ENCODE measurements around the gene SETD1B. TPM values are rescaled to one million over a fixed set of nuclear protein-coding genes. Genes with fewer than 3 reads are reported as not detected.

The SETD1B gene
- total and polyA plus RNA-seq, 2 donors (not counting 1 experiment from before 2014, with no cell fraction given) = 7.9 to 61.4 TPM

- no peak overlapping the region for H3K27ac Mint-ChIP-seq
- DNase-seq (no peak), ATAC-seq (ENCODE audit: low read depth) (no peak)
- Histone ChIP-seq H3K4me3 (ENCODE audit: control extremely low read depth in 1 of 5, extremely low read depth in 1 of 5, insufficient read depth in 1 of 5, low read depth in 2 of 5, low read length in 4 of 5) (no peak overlapping the region), H3K9ac (ENCODE audit: low read length) (no peak overlapping the region), H3K79me2 (ENCODE audit: control insufficient read depth, insufficient read depth, low read length) (peaks cover 28% of the 10 kb centered on the region), H4K20me1 (ENCODE audit: control insufficient read depth, insufficient read depth, low read length, poor library complexity, severe bottlenecking) (peaks cover 43% of the 10 kb centered on the region), H3K9me3 (ENCODE audit: control extremely low read depth in 1 of 3, control insufficient read depth in 2 of 3, insufficient read depth in 1 of 3, low read length in 2 of 3) (no peaks in the 10 kb centered on the region), H2AFZ (ENCODE audit: insufficient read depth, low read depth, low read length, poor library complexity, severe bottlenecking) (no peak overlapping the region), H3K36me3 (replicated peaks in 1 of 2; ENCODE audit: control extremely low read depth in 1 of 2, control insufficient read depth in 1 of 2, extremely low read depth in 1 of 2, insufficient read depth in 2 of 2, low read length in 1 of 2) (peaks cover 0 to 64% of the 10 kb centered on the region in 2 experiments), H3K27ac (ENCODE audit: low read length in 2 of 2) (no peak overlapping the region), H3K27me3 (replicated peaks in 1 of 4; ENCODE audit: control extremely low read depth in 1 of 4, control insufficient read depth in 3 of 4, insufficient read depth in 4 of 4, low read length in 3 of 4) (no peaks in the 10 kb centered on the region), H3K4me1 (ENCODE audit: control insufficient read depth in 2 of 2, insufficient read depth in 2 of 2, low read length in 2 of 2) (no peaks in the 10 kb centered on the region), H3K4me2 (replicated peaks; ENCODE audit: low read depth, low read length, poor library complexity, severe bottlenecking) (no peak overlapping the region)
- 96% methylated on average over 9 of the region's 9 CpGs for WGBS (ENCODE audit: insufficient coverage)
- ChIA-PET CTCF (interaction anchor here (2.2 to 2.5 kb wide), 2 partner anchors 17 to 34 kb away, joined by 10 read pairs; no protein-coding TSS in a partner anchor), POLR2A (interaction anchor here (0.7 kb wide), 1 partner anchor 12 kb away, joined by 3 read pairs; no protein-coding TSS in a partner anchor)
- H3K9me3 Mint-ChIP-seq (ENCODE audit: insufficient read depth) = no peaks in the 10 kb centered on the region
- H3K4me3 Mint-ChIP-seq = no peak overlapping the region
- no peaks in the 10 kb centered on the region for H3K27me3 Mint-ChIP-seq
- no peaks in the 10 kb centered on the region for H3K4me1 Mint-ChIP-seq
- intact Hi-C loops (cut with micrococcal nuclease) = no loop called here
- TF ChIP-seq CTCF (IDR thresholded peaks at IDR 0.05) (no peak), EZH2 (IDR thresholded peaks at IDR 0.05; ENCODE audit: borderline replicate concordance, insufficient read depth, low read depth, low read length, poor library complexity, severe bottlenecking) (no peak)
These were observed 25.0 kb downstream of the SETD1B start for GRCh38 chr12:121828826-121829225.

GRCh38 chr12:121829250-121829918 lies 25.6 kb downstream of the SETD1B start:
- no peak for TF ChIP-seq CTCF (IDR thresholded peaks at IDR 0.05)
- POLR2A ChIA-PET = interaction anchor here (0.7 kb wide), 1 partner anchor 12 kb away, joined by 3 read pairs; no protein-coding TSS in a partner anchor
- H3K27me3 Mint-ChIP-seq = no peaks in the 10 kb centered on the region
- H3K27ac Mint-ChIP-seq = peak overlapping the region; percentile 41
- Histone ChIP-seq H2AFZ (ENCODE audit: insufficient read depth, low read depth, low read length, poor library complexity, severe bottlenecking) (no peak overlapping the region), H3K79me2 (ENCODE audit: control insufficient read depth, insufficient read depth, low read length) (peaks cover 28% of the 10 kb centered on the region), H3K9me3 (ENCODE audit: control extremely low read depth in 1 of 3, control insufficient read depth in 2 of 3, insufficient read depth in 1 of 3, low read length in 2 of 3) (no peaks in the 10 kb centered on the region), H3K4me1 (ENCODE audit: control insufficient read depth in 2 of 2, insufficient read depth in 2 of 2, low read length in 2 of 2) (no peaks in the 10 kb centered on the region), H4K20me1 (ENCODE audit: control insufficient read depth, insufficient read depth, low read length, poor library complexity, severe bottlenecking) (peaks cover 42% of the 10 kb centered on the region), H3K36me3 (replicated peaks in 1 of 2; ENCODE audit: control extremely low read depth in 1 of 2, control insufficient read depth in 1 of 2, extremely low read depth in 1 of 2, insufficient read depth in 2 of 2, low read length in 1 of 2) (peaks cover 0 to 59% of the 10 kb centered on the region in 2 experiments), H3K27ac (ENCODE audit: low read length in 2 of 2) (no peak overlapping the region), H3K4me3 (ENCODE audit: control extremely low read depth in 1 of 5, extremely low read depth in 1 of 5, insufficient read depth in 1 of 5, low read depth in 2 of 5, low read length in 4 of 5) (no peak overlapping the region), H3K9ac (ENCODE audit: low read length) (no peak overlapping the region), H3K27me3 (replicated peaks in 1 of 4; ENCODE audit: control extremely low read depth in 1 of 4, control insufficient read depth in 3 of 4, insufficient read depth in 4 of 4, low read length in 3 of 4) (no peaks in the 10 kb centered on the region), H3K4me2 (replicated peaks; ENCODE audit: low read depth, low read length, poor library complexity, severe bottlenecking) (no peak overlapping the region)
- H3K4me3 Mint-ChIP-seq = no peak overlapping the region
- 98% methylated on average over 4 of the region's 7 CpGs for WGBS (ENCODE audit: insufficient coverage)
- no peak for ATAC-seq (ENCODE audit: low read depth)
- CTCF ChIA-PET = interaction anchor here (2.2 to 2.5 kb wide), 2 partner anchors 17 to 35 kb away, joined by 10 read pairs; no protein-coding TSS in a partner anchor
- H3K9me3 Mint-ChIP-seq (ENCODE audit: insufficient read depth) = no peaks in the 10 kb centered on the region
- intact Hi-C loops (cut with micrococcal nuclease) = no loop called here
- no peak for DNase-seq
- no peaks in the 10 kb centered on the region for H3K4me1 Mint-ChIP-seq
